Stimulated activated memory B cell treated with anti-CD40 and anti-IgM and Interleukin-4, amounts not matched to agents 10 μg/mL and 1 μg/mL and 100 μg/mL, for 72 hours (primary cell): ENCODE results near the gene CDRT4.

Experiments used
- ATAC-seq: fragments of 150-1000 bp; cut with Tn5 transposase; 2 replicates; pipeline ENCODE4 v1.10.0; 2021
- H3K27ac Mint-ChIP-seq: one replicate; pipeline ENCODE4 v1.8.0; 2022; ENCODE audit warnings: mild to moderate bottlenecking, mixed read lengths
- H3K27me3 Mint-ChIP-seq: one replicate; pipeline ENCODE4 v1.8.0; 2022; ENCODE audit warnings: mixed read lengths
- H3K36me3 Mint-ChIP-seq: one replicate; pipeline ENCODE4 v1.8.0; 2022; ENCODE audit warnings: mixed read lengths
- H3K4me1 Mint-ChIP-seq: one replicate; pipeline ENCODE4 v1.8.0; 2022; ENCODE audit warnings: mixed read lengths
- H3K4me3 Mint-ChIP-seq: one replicate; pipeline ENCODE4 v1.8.0; 2022; ENCODE audit warnings: mild to moderate bottlenecking, moderate library complexity, mixed read lengths
- H3K9me3 Mint-ChIP-seq: one replicate; pipeline ENCODE4 v1.8.0; 2022; ENCODE audit warnings: mixed read lengths

Gene CDRT4

GRCh38 chr17:15479703-15480102, 12.3 kb upstream of the CDRT4 start:
- H3K9me3 Mint-ChIP-seq: no peaks in the 10 kb centered on the region

GRCh38 chr17:15478845-15479244, 11.4 kb upstream of the CDRT4 start:
- Mint-ChIP-seq H3K27ac (no peak overlapping the region), H3K36me3 (peaks cover 34% of the 10 kb centered on the region), H3K4me1 (no peaks in the 10 kb centered on the region), H3K27me3 (no peaks in the 10 kb centered on the region), H3K9me3 (no peaks in the 10 kb centered on the region), H3K4me3 (no peak overlapping the region)
- ATAC-seq: no peak

More at GRCh38 chr17:15479703-15480102, 12.3 kb upstream of the CDRT4 start:
- Mint-ChIP-seq H3K27ac (no peak overlapping the region), H3K27me3 (no peaks in the 10 kb centered on the region), H3K36me3 (peaks cover 25% of the 10 kb centered on the region), H3K4me1 (no peaks in the 10 kb centered on the region), H3K4me3 (no peak overlapping the region)
- ATAC-seq: no peak

GRCh38 chr17:15475631-15476354, 8.4 kb upstream of the CDRT4 start:
- no peaks in the 10 kb centered on the region for H3K27me3 Mint-ChIP-seq
- no peaks in the 10 kb centered on the region for H3K9me3 Mint-ChIP-seq
- no peak for ATAC-seq
- no peak overlapping the region for H3K27ac Mint-ChIP-seq
- peaks cover 36% of the 10 kb centered on the region for H3K36me3 Mint-ChIP-seq
- H3K4me3 Mint-ChIP-seq: no peak overlapping the region
- H3K4me1 Mint-ChIP-seq: no peaks in the 10 kb centered on the region

GRCh38 chr17:15472891-15473290, 5.5 kb upstream of the CDRT4 start:
- no peak overlapping the region for H3K4me3 Mint-ChIP-seq

GRCh38 chr17:15470536-15470935, 3.1 kb upstream of the CDRT4 start:
- no peaks in the 10 kb centered on the region for H3K27me3 Mint-ChIP-seq
- H3K27ac Mint-ChIP-seq: no peak overlapping the region
- ATAC-seq: no peak
- no peak overlapping the region for H3K4me3 Mint-ChIP-seq
- H3K4me1 Mint-ChIP-seq: no peaks in the 10 kb centered on the region
- no peaks in the 10 kb centered on the region for H3K9me3 Mint-ChIP-seq
- H3K36me3 Mint-ChIP-seq: peaks cover 24% of the 10 kb centered on the region

More at GRCh38 chr17:15472891-15473290, 5.5 kb upstream of the CDRT4 start:
- Mint-ChIP-seq H3K27ac (no peak overlapping the region), H3K36me3 (peaks cover 30% of the 10 kb centered on the region), H3K4me1 (no peaks in the 10 kb centered on the region), H3K9me3 (no peaks in the 10 kb centered on the region), H3K27me3 (no peaks in the 10 kb centered on the region)
- ATAC-seq: no peak

- Mint-ChIP-seq H3K27ac (no peak overlapping the region), H3K27me3 (no peaks in the 10 kb centered on the region), H3K4me3 (no peak overlapping the region), H3K9me3 (no peaks in the 10 kb centered on the region), H3K36me3 (peaks cover 11% of the 10 kb centered on the region), H3K4me1 (no peaks in the 10 kb centered on the region)
- ATAC-seq: no peak
These were observed 1.8 kb upstream of the CDRT4 start for GRCh38 chr17:15469260-15469659.

GRCh38 chr17:15468126-15468525, 705 bp upstream of the CDRT4 start:
- H3K36me3 Mint-ChIP-seq: peaks cover 5% of the 10 kb centered on the region
- no peak for ATAC-seq
- H3K9me3 Mint-ChIP-seq: no peaks in the 10 kb centered on the region
- H3K27ac Mint-ChIP-seq: no peak overlapping the region
- no peak overlapping the region for H3K4me3 Mint-ChIP-seq
- H3K4me1 Mint-ChIP-seq: no peaks in the 10 kb centered on the region
- H3K27me3 Mint-ChIP-seq: no peaks in the 10 kb centered on the region

DNA sequence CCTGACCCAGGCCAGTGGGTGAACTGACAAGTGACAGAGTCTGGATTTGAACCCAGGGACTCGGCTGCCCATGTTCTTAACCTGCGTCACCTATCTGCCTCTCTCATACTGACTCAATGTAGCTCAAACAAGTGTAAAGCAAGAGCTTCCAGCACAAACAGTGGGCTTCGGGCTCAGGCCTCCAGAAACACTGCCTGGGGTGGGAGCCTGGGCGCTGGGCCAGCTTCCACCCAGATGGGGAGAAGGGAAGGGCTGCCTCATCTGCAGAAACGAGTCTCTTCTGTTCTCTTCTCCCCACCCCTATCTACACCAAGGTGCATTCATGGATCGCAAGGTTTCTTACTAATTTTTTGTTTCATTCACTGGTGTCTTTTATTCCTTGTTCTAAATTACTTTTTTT, 1.3 kb downstream of the CDRT4 start:
- no peak overlapping the region for H3K4me3 Mint-ChIP-seq

GRCh38 chr17:15465045-15465701, 2.2 kb downstream of the CDRT4 start:
- ATAC-seq: no peak
- Mint-ChIP-seq H3K4me3 (no peak overlapping the region), H3K27me3 (no peaks in the 10 kb centered on the region), H3K36me3 (peaks cover 15% of the 10 kb centered on the region), H3K9me3 (peaks cover 3% of the 10 kb centered on the region), H3K4me1 (no peaks in the 10 kb centered on the region), H3K27ac (no peak overlapping the region)

More for the DNA sequence above, 1.3 kb downstream of the CDRT4 start:
- ATAC-seq: no peak
- Mint-ChIP-seq H3K27me3 (no peaks in the 10 kb centered on the region), H3K36me3 (peaks cover 9% of the 10 kb centered on the region), H3K4me1 (no peaks in the 10 kb centered on the region), H3K27ac (no peak overlapping the region), H3K9me3 (peaks cover 3% of the 10 kb centered on the region)

DNA sequence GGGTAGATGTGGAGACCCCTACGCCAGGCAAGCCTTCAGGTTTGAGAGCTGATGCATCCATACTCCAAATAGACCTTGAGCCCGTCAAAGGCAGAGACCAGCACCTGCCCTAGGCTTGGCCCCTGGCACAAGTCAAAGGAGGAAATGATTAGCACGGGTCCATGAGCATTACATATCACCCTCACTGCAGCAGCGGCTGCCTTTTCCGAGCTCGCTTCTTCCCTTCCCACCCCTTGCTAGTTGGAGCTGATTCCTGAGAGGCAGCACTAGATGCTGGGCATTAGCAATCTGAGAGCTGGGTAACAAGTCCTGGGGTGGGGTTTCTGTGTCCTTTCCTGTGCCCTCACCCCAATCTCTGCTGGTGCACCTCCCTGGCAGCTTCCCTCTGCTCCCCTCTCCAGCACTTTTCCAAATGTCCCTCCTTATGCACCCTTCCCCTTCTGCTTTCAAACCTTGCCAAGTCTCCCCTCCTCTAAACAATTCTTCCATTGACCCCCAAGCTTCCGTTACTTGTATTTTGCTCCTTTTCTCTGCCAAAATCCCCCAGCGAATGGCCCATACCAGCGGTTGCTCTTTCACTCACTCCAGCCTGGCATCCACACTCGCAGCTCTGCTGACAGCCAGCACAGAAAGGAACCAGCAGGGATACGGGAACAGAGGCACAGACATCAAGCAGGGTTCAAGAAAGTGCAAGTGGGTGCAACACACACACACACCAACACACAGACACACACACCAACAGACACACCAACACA, 3.0 kb downstream of the CDRT4 start:
- H3K9me3 Mint-ChIP-seq: peaks cover 3% of the 10 kb centered on the region
- no peak overlapping the region for H3K27ac Mint-ChIP-seq
- no peaks in the 10 kb centered on the region for H3K4me1 Mint-ChIP-seq
- peaks cover 20% of the 10 kb centered on the region for H3K36me3 Mint-ChIP-seq
- no peak for ATAC-seq
- H3K4me3 Mint-ChIP-seq: no peak overlapping the region
- H3K27me3 Mint-ChIP-seq: no peaks in the 10 kb centered on the region

DNA sequence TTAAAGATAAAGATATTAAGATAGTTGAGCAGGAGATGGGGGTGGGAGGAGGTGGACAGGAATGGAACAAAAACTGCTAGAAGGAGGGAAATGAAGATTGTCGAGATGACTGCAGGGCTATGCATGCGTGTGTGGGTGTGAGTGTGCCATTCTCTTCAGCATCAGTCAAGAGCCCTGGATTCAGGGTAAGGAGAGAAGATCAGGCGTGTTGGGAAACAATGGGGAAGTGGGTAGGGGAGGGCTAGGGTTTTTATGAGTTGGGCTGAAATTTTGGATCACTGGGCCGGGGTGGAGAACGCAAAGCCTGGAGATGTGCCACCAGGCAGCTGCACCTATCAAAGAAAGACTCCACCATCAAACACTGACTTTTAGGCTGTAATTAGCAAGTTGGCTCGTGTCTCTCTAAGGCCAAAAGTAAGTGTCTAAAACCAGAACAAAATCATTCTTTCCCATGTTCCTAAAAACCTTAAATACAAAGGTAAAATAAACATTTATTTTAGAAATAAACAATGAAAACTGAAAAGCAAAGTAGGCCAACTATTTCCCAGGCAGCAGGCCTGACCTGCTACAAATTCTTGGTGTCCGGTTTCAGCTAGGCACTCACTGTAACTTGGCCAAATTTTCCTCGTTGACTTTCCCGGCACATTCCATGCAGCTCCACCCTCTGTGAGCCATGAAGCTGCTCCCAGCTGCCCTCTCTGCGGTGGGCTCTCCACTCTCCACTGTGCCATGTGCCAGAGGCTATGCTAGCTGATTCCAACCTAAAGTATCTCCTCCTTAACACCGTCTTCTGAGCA, 4.2 kb downstream of the CDRT4 start:
- Mint-ChIP-seq H3K4me3 (no peak overlapping the region), H3K27me3 (no peaks in the 10 kb centered on the region), H3K9me3 (peaks cover 3% of the 10 kb centered on the region), H3K36me3 (peaks cover 22% of the 10 kb centered on the region), H3K27ac (no peak overlapping the region), H3K4me1 (no peaks in the 10 kb centered on the region)
- no peak for ATAC-seq

DNA sequence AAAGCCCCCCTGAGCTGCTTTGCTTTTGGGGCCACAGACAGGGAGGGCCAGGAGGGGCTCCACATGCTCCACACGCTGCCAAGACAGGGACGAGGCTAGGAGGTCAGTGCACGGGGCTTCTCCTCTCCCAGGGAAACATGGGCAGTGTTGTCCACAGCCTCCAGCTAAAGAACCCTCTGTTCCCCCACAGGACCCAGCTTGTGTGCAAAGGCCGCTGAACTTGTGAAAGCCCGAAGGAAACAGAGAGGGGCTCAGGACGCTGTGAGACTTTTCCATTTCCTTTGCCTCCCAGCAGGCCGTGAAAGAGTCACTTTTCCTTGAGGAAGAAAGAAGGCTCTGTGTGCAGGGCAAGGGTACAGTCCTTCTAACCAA, 9.7 kb downstream of the CDRT4 start:
- Mint-ChIP-seq H3K9me3 (peaks cover 10% of the 10 kb centered on the region), H3K4me3 (no peak overlapping the region), H3K27ac (no peak overlapping the region), H3K27me3 (no peaks in the 10 kb centered on the region), H3K4me1 (no peaks in the 10 kb centered on the region), H3K36me3 (peaks cover 41% of the 10 kb centered on the region)
- no peak for ATAC-seq

DNA sequence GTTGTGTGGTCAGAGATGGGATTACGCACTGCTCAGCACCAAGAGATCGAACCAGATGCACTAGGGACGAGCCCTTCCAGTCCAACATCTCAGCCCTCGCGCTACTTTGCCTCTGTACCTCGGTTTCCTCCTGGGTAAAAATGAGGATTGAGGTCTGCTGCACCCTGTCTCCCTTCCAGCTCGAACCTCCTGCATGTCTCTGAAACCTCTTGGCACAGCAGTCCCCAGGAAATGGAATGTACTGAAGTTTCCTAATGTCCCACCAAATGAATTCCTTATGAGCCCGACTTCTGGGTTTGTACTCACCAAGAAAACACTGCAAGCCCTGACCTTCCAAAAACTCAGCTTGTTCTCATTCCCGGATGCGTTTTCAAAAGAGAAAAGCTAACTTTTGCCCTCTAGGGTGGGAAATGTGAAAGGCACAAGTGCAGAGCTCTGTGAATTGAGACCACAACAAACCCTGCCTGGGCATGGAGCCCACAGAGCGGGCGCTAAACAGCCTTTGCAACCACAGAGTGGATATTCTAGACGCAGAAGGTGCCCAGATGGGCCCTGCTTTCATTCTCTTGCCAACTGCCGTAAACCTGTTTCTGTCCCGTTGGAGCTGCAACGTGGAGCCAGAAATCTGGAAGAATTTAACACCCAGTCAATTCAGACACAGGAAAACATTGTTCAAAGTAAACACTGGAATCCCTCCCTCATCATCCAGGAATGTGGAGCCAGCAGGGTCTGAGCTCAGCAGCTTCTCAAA, 10.3 kb downstream of the CDRT4 start:
- no peak overlapping the region for H3K27ac Mint-ChIP-seq
- H3K27me3 Mint-ChIP-seq: no peaks in the 10 kb centered on the region
- H3K9me3 Mint-ChIP-seq: peaks cover 6% of the 10 kb centered on the region
- no peaks in the 10 kb centered on the region for H3K4me1 Mint-ChIP-seq
- H3K4me3 Mint-ChIP-seq: no peak overlapping the region
- peaks cover 37% of the 10 kb centered on the region for H3K36me3 Mint-ChIP-seq
- ATAC-seq: no peak

DNA sequence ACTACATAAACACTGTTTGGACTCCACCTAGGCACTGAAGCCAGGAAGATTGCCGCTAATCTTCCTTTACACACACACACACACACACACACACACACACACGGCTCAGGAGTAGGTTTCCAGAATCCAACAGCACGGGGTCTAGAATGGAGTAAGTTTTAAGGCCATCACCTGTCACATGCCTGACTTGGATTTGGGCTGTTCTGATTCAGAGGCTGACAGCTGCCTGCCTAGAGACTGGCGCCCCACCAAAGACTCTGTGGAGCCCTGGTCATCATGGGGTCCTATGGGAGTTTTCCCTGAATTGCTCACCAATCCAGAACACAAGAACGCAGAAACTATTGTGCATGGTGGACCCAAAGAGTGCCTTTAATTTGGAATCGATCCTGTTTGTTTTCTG, 10.9 kb downstream of the CDRT4 start:
- H3K4me3 Mint-ChIP-seq: no peak overlapping the region
- no peak for ATAC-seq
- no peaks in the 10 kb centered on the region for H3K27me3 Mint-ChIP-seq
- H3K27ac Mint-ChIP-seq: no peak overlapping the region
- H3K4me1 Mint-ChIP-seq: no peaks in the 10 kb centered on the region
- H3K9me3 Mint-ChIP-seq: peaks cover 6% of the 10 kb centered on the region
- peaks cover 37% of the 10 kb centered on the region for H3K36me3 Mint-ChIP-seq
